HepG2 (cell line): ENCODE data around the gene IQSEC1. TPM values are rescaled to one million over a fixed set of nuclear protein-coding genes. Genes with fewer than 3 reads are reported as not detected.

Experiments
- AKNA ChIP-seq: sonication (generic); formaldehyde crosslinking; IDR thresholded peaks from 2 replicates; pipeline ENCODE4 v1.4.0; 2020; ENCODE audit warnings: missing genetic modification reagents, borderline replicate concordance
- ATF3 ChIP-seq: sonication (generic); formaldehyde crosslinking; IDR thresholded peaks from 2 replicates; pipeline ENCODE4 v1.4.0; 2020; ENCODE audit warnings: missing genetic modification reagents
- MTERF4 ChIP-seq: sonication (generic); formaldehyde crosslinking; IDR thresholded peaks from 2 replicates; pipeline ENCODE4 v1.8.0; 2023; ENCODE audit warnings: mild to moderate bottlenecking, missing genetic modification reagents
- NFATC3 ChIP-seq: sonication (generic); formaldehyde crosslinking; IDR thresholded peaks from 2 replicates; pipeline ENCODE4 v1.5.1; 2020; ENCODE audit warnings: mild to moderate bottlenecking, missing genetic modification reagents
- NR2F1 ChIP-seq, 2 experiments: fragments of 450-650 bp in 1 of 2; formaldehyde crosslinking in 1 of 2; IDR thresholded peaks; 2 replicates each; pipeline versions ENCODE4 v1.5.0 to v1.6.1; 2016 to 2020; ENCODE audit warnings: mild to moderate bottlenecking in 1 of 2, missing compliant biosample characterization in 1 of 2, missing genetic modification reagents in 1 of 2, moderate library complexity in 1 of 2
- TBL1XR1 ChIP-seq: fragments of 150-350 bp; IDR thresholded peaks from 2 replicates; pipeline ENCODE4 v1.6.1; 2014; ENCODE audit warnings: borderline replicate concordance, low read length; ENCODE audit not compliant: partially characterized antibody
- THAP11 ChIP-seq: IDR thresholded peaks from 2 replicates; pipeline ENCODE4 v1.6.1; 2016; ENCODE audit warnings: missing biosample characterization, missing genetic modification reagents
- UBTF ChIP-seq: sonication (generic); formaldehyde crosslinking; IDR thresholded peaks from 2 replicates; pipeline ENCODE4 v1.4.0; 2020; ENCODE audit warnings: mild to moderate bottlenecking, missing genetic modification reagents
- YEATS4 ChIP-seq: sonication (generic); formaldehyde crosslinking; IDR thresholded peaks from 2 replicates; pipeline ENCODE4 v1.4.0; 2020; ENCODE audit warnings: missing genetic modification reagents, borderline replicate concordance
- ZNF17 ChIP-seq: sonication (generic); formaldehyde crosslinking; IDR thresholded peaks from 2 replicates; pipeline ENCODE4 v1.5.0; 2020; ENCODE audit warnings: mild to moderate bottlenecking, missing genetic modification reagents
- ZNF18 ChIP-seq: sonication (generic); formaldehyde crosslinking; IDR thresholded peaks from 2 replicates; pipeline ENCODE4 v1.8.0; 2022; ENCODE audit warnings: mild to moderate bottlenecking, missing genetic modification reagents; ENCODE audit not compliant: insufficient replicate concordance
- ZNF446 ChIP-seq: sonication (generic); formaldehyde crosslinking; IDR thresholded peaks from 2 replicates; pipeline ENCODE4 v1.5.0; 2020; ENCODE audit warnings: mild to moderate bottlenecking, missing genetic modification reagents
- ZNF503 ChIP-seq: sonication (generic); formaldehyde crosslinking; IDR thresholded peaks from 2 replicates; pipeline ENCODE4 v1.4.0; 2020; ENCODE audit warnings: missing genetic modification reagents
- ZZZ3 ChIP-seq: sonication (generic); formaldehyde crosslinking; IDR thresholded peaks from 2 replicates; pipeline ENCODE4 v1.4.0; 2020; ENCODE audit warnings: missing genetic modification reagents, mild to moderate bottlenecking, borderline replicate concordance
- polyA plus RNA-seq, 8 experiments: library from polyadenylated mRNA; depleted of rRNA in 3 of 8; stranded (reverse) in 7 of 8; unstranded in 1 of 8; fragments of >200 nt; fragmentation: Illumina TruSeq in 4 of 8; extraction: Trizol in 4 of 8; gene quantifications; 2 replicates each; pipeline versions ENCODE4 v1.2.1 to v1.2.3, GENCODE V29; 2011 to 2016; ENCODE audit warnings: low read depth in 4 of 8, missing spikeins in 1 of 8, mixed read lengths in 1 of 8; ENCODE audit not compliant: insufficient read depth in 1 of 8
- total RNA-seq, 5 experiments: library from RNA; depleted of rRNA; stranded (reverse); fragments of >200 nt; fragmentation: Illumina TruSeq; extraction: Trizol; gene quantifications; 2 replicates each; pipeline ENCODE4 v1.2.3, GENCODE V29; 2016; ENCODE audit warnings: low read depth in 1 of 5

Gene IQSEC1
- total and polyA plus RNA-seq, 2 of the 13 experiments (the other 11 are each of a cell fraction or from before 2014, with no cell fraction given): 17.4 to 20.2 TPM

GRCh38 chr3:12993517-12994356 lies 79.5 kb downstream of the IQSEC1 start (continued):
- TF ChIP-seq ATF3 (CRISPR knock-in tag) (no peak), ZNF503 (CRISPR knock-in tag) (no peak), UBTF (CRISPR knock-in tag) (peak; percentile 62), ZNF18 (no peak), NFATC3 (CRISPR knock-in tag) (no peak), AKNA (CRISPR knock-in tag) (no peak), ZNF446 (no peak), THAP11 (CRISPR knock-in tag) (no peak), MTERF4 (CRISPR knock-in tag) (no peak), NR2F1 (CRISPR knock-in tag; IDR thresholded peaks at IDR 0.05) (no peak), ZNF17 (no peak), TBL1XR1 (no peak), ZZZ3 (CRISPR knock-in tag) (no peak), YEATS4 (CRISPR knock-in tag) (0 out of 2 replicates have a peak, but pooled peaks have one; percentile 16)
